ENCODE measurements around the gene GRM7.

DNA sequence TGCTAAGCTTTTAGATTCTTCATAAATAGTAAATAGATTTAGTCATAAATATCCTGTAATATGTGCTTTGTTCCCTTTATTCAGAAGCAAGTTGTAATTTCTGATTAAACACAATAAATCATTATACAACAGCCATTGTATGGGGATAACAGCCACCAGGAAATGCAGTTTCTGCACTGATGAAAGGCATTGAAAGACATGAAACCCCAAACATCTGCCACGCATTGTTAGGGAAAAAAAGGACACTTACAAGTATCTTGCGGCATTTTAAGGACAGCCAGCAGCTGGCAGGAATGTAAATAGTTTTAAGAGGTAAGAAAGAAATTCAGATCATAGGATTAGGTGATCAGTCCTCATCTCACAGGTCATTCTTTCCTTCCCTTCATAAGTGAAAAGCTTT, 839.6 kb downstream of the GRM7 start:
- TF ChIP-seq CTCF (IDR thresholded peaks at IDR 0.05; ENCODE audit: low read depth, low read length) (no peak), EZH2phosphoT487 (IDR thresholded peaks at IDR 0.05; ENCODE audit: low read depth) (no peak)
